Measurements from ENCODE around the gene IFIT5. TPM values are rescaled to one million over a fixed set of nuclear protein-coding genes. Genes with fewer than 3 reads are reported as not detected.

IFIT5 gene, protein sequence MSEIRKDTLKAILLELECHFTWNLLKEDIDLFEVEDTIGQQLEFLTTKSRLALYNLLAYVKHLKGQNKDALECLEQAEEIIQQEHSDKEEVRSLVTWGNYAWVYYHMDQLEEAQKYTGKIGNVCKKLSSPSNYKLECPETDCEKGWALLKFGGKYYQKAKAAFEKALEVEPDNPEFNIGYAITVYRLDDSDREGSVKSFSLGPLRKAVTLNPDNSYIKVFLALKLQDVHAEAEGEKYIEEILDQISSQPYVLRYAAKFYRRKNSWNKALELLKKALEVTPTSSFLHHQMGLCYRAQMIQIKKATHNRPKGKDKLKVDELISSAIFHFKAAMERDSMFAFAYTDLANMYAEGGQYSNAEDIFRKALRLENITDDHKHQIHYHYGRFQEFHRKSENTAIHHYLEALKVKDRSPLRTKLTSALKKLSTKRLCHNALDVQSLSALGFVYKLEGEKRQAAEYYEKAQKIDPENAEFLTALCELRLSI
- 0.51 and 0.70 TPM in 2 replicates for polyA plus RNA-seq (2013)

DNA sequence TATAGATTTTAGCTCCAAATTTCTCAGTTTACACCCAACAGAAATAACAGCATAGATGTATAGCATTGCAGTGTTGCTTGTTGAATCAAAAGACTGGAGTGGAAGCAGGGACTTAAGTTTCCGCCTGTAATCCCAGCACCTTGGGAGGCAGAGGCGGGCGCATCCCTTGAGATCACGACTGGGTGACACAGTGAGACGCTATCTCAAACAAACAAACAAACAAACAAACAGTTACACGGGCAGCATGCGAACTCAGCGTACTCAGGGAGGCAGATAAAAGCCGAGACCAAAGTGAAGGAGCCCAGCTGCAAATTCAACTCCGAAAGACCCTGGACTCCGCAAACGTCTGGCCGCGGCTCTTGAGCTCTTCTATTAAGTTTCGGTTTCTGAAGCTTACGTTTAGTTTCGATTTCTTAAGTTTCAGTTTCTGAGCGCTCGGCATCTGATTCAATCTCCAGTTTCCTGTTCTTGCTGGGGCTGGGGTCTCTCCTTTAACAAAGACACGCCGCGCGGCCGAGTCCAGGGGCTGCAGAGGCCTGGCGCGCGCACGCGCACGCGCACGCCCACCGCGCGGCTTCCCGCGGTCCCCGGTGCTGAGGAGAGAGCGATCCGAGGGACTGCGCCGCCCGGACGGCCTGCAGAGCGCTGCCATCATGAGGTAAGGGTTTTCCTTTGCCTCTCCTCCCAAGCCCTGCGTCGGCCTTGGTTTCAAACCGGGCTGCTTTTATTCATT lies at the start of gene IFIT5:
IFIT5 (plus strand) TSS at position 423 of the 733 bp plus-strand sequence; CDS start at position 654, 231 bp downstream.
- Histone ChIP-seq H3K27ac (ENCODE audit: low read depth, low read length) (no peak within 1 kb of the TSS), H3K79me2 (ENCODE audit: control insufficient read depth, insufficient read depth, low read length, poor library complexity) (peaks cover 4% of the 10 kb centered on the region), H3K36me3 (ENCODE audit: control insufficient read depth in 1 of 2, insufficient read depth in 2 of 2, low read length in 2 of 2) (no peaks in the 10 kb centered on the region), H2BK5ac (ENCODE audit: low read depth, low read length, poor library complexity) (no peak within 1 kb of the TSS), H3K9ac (ENCODE audit: low read length) (peak within 1 kb of the TSS; percentile 9), H3K27me3 (ENCODE audit: insufficient read depth, low read length) (peaks cover 13% of the 10 kb centered on the region), H2BK120ac (ENCODE audit: insufficient read depth, low read length, poor library complexity) (peak within 1 kb of the TSS; percentile 27), H4K91ac (ENCODE audit: low read depth, low read length) (no peak within 1 kb of the TSS), H3K9me3 (ENCODE audit: insufficient read depth, low read depth, low read length) (peaks cover 2% of the 10 kb centered on the region), H3K4me1 (ENCODE audit: control insufficient read depth in 1 of 2, insufficient read depth in 2 of 2, low read length in 2 of 2) (peaks cover 4% of the 10 kb centered on the region in 2 experiments), H3K4me3 (ENCODE audit: low read depth, low read length) (peak within 1 kb of the TSS; percentile 67), H4K8ac (ENCODE audit: low read depth, low read length) (peak within 1 kb of the TSS; percentile 73), H3K18ac (ENCODE audit: low read length) (peak within 1 kb of the TSS; percentile 39), H2BK12ac (ENCODE audit: low read length) (no peak within 1 kb of the TSS), H3K79me1 (ENCODE audit: low read length) (no peaks in the 10 kb centered on the region), H2AFZ (ENCODE audit: insufficient read depth, low read length, poor library complexity) (peak within 1 kb of the TSS; percentile 92), H3K23ac (ENCODE audit: low read length) (no peak within 1 kb of the TSS), H3K14ac (ENCODE audit: low read length) (peak within 1 kb of the TSS; percentile 63), H3K4me2 (ENCODE audit: low read length) (peak within 1 kb of the TSS; percentile 95), H4K12ac (ENCODE audit: low read depth, low read length) (peak within 1 kb of the TSS; percentile 26), H2AK5ac (ENCODE audit: low read length) (no peak within 1 kb of the TSS), H3K4ac (ENCODE audit: low read depth, low read length) (no peak within 1 kb of the TSS)
- no CpG with 5 or more reads among the region's 48 CpGs for WGBS (ENCODE audit: extremely low coverage, insufficient coverage, insufficient read length)
- DNase-seq, result peak; percentile 46 to 67

DNA sequence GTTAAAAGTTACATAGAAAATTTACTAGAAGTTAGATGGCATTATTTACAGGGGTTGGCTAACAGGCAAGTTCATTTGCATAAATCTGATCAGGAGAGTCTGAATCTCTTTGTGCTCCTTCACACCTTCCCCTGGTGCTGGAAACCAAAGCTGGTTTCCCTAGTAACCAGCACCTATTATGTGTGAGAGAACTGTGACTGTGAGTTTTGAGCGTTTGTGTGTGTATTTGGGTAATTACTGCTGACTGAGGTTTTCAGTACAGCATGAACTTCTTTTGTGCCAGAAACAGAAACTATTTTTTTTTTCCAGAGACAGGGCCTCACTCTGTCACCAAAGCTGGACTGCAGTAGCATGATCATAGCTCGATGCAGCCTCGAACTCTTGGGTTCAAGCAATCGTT lies 46.8 kb upstream of the IFIT5 start:
- no peak overlapping the region for H3K4ac ChIP-seq (ENCODE audit: low read depth, low read length)
- H2BK12ac ChIP-seq (ENCODE audit: low read length), result no peak overlapping the region
- H3K79me2 ChIP-seq (ENCODE audit: control insufficient read depth, insufficient read depth, low read length, poor library complexity), result no peaks in the 10 kb centered on the region

DNA sequence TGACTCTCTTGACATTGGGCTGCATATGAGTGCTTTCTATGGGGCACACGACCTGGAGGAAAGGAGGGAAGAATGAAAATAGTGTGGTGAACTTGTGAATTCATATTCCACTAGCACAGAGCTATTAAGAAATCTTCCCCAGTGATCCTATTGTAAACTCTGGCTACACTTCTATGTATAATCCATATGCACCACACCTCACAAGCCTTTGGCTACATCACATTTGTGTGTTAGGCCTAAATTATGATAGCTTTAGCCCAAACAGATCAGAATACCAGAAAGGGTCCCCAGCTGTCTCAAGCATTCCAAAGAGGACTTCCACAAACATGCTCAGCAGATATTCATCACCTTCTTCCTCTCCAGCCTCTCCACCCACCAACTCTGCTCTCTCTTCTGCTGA lies 46.2 kb upstream of the IFIT5 start:
- no peak overlapping the region for H3K18ac ChIP-seq (ENCODE audit: low read length)
- H3K79me2 ChIP-seq (ENCODE audit: control insufficient read depth, insufficient read depth, low read length, poor library complexity), result no peaks in the 10 kb centered on the region
- DNase-seq, result no peak
- no peak overlapping the region for H3K9ac ChIP-seq (ENCODE audit: low read length)
- H2BK120ac ChIP-seq (ENCODE audit: insufficient read depth, low read length, poor library complexity), result no peak overlapping the region
- H3K27ac ChIP-seq (ENCODE audit: low read depth, low read length), result no peak overlapping the region
- H3K27me3 ChIP-seq (ENCODE audit: insufficient read depth, low read length), result no peaks in the 10 kb centered on the region
- no peaks in the 10 kb centered on the region for H3K4me1 ChIP-seq (ENCODE audit: control insufficient read depth in 1 of 2, insufficient read depth in 2 of 2, low read length in 2 of 2)
- H4K91ac ChIP-seq (ENCODE audit: low read depth, low read length), result no peak overlapping the region
- no peak overlapping the region for H2BK5ac ChIP-seq (ENCODE audit: low read depth, low read length, poor library complexity)
- H3K9me3 ChIP-seq (ENCODE audit: insufficient read depth, low read depth, low read length), result no peaks in the 10 kb centered on the region
- H2AFZ ChIP-seq (ENCODE audit: insufficient read depth, low read length, poor library complexity), result no peak overlapping the region
- no peaks in the 10 kb centered on the region for H3K79me1 ChIP-seq (ENCODE audit: low read length)
- H3K4ac ChIP-seq (ENCODE audit: low read depth, low read length), result no peak overlapping the region
- WGBS (ENCODE audit: extremely low coverage, insufficient coverage, insufficient read length), result no CpG with 5 or more reads among the region's 1 CpG
- H2BK12ac ChIP-seq (ENCODE audit: low read length), result no peak overlapping the region
- H3K36me3 ChIP-seq (ENCODE audit: control insufficient read depth in 1 of 2, insufficient read depth in 2 of 2, low read length in 2 of 2), result no peaks in the 10 kb centered on the region
- H3K14ac ChIP-seq (ENCODE audit: low read length), result no peak overlapping the region
- H3K4me3 ChIP-seq (ENCODE audit: low read depth, low read length), result no peak overlapping the region
- no peak overlapping the region for H2AK5ac ChIP-seq (ENCODE audit: low read length)
- no peak overlapping the region for H4K12ac ChIP-seq (ENCODE audit: low read depth, low read length)
- H3K23ac ChIP-seq (ENCODE audit: low read length), result no peak overlapping the region
- H4K8ac ChIP-seq (ENCODE audit: low read depth, low read length), result no peak overlapping the region
- no peak overlapping the region for H3K4me2 ChIP-seq (ENCODE audit: low read length)

More for the DNA sequence above, 46.8 kb upstream of the IFIT5 start:
- Histone ChIP-seq H3K23ac (ENCODE audit: low read length) (no peak overlapping the region), H2AK5ac (ENCODE audit: low read length) (no peak overlapping the region), H2AFZ (ENCODE audit: insufficient read depth, low read length, poor library complexity) (no peak overlapping the region), H3K27me3 (ENCODE audit: insufficient read depth, low read length) (no peaks in the 10 kb centered on the region), H2BK120ac (ENCODE audit: insufficient read depth, low read length, poor library complexity) (no peak overlapping the region), H4K12ac (ENCODE audit: low read depth, low read length) (no peak overlapping the region), H3K14ac (ENCODE audit: low read length) (no peak overlapping the region), H3K9me3 (ENCODE audit: insufficient read depth, low read depth, low read length) (no peaks in the 10 kb centered on the region), H4K8ac (ENCODE audit: low read depth, low read length) (no peak overlapping the region), H3K79me1 (ENCODE audit: low read length) (no peaks in the 10 kb centered on the region), H4K91ac (ENCODE audit: low read depth, low read length) (no peak overlapping the region), H3K18ac (ENCODE audit: low read length) (no peak overlapping the region), H3K4me2 (ENCODE audit: low read length) (no peak overlapping the region), H3K27ac (ENCODE audit: low read depth, low read length) (no peak overlapping the region), H2BK5ac (ENCODE audit: low read depth, low read length, poor library complexity) (no peak overlapping the region), H3K4me1 (ENCODE audit: control insufficient read depth in 1 of 2, insufficient read depth in 2 of 2, low read length in 2 of 2) (no peaks in the 10 kb centered on the region), H3K4me3 (ENCODE audit: low read depth, low read length) (no peak overlapping the region), H3K9ac (ENCODE audit: low read length) (no peak overlapping the region), H3K36me3 (ENCODE audit: control insufficient read depth in 1 of 2, insufficient read depth in 2 of 2, low read length in 2 of 2) (no peaks in the 10 kb centered on the region)
- WGBS (ENCODE audit: extremely low coverage, insufficient coverage, insufficient read length), result no CpG with 5 or more reads among the region's 4 CpGs
- no peak for DNase-seq

DNA sequence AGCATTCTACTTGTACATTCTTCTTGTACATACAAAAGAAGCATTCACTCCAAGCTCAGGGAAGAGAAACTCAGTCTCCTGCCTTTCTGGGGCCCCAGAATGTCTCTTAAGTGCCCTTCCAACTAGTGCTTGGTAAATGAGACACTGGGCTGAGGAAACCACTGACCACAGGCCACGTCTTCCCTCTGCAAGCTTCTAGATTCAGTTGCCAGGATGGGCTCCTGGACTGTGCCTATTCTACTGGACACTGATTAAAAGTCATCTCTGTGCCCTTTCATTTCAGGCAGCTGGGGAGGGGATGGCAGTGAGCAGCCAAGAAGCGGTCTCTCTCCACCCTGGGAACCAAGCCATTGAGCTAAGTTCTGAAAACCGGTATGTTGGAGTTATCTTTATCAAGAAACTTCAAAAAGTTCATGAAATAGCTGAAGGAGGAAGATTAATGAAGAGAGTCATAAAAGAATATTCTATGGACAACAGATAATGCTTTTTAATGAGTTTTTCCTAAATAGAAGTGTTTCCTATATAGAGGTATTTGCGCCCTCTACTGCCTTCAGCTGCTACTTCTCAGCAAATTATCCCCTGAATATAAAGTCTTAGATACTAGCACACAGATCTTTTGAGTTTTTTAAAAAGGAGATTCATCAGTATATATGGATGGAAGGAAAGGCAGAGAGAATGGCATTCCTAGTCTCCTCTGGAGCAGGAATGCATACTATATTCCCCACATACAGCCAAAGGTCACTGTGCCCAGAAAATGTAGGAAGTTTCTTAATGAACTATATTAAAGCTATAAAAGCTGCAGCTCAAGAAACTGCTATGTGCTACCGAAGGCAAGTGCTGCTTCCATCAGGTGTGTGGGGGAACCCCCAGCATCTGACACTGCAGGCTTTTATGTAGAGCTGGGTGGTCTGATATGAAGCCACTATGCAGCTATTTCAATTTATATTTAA lies 44.9 kb upstream of the IFIT5 start:
- Histone ChIP-seq H3K36me3 (ENCODE audit: control insufficient read depth in 1 of 2, insufficient read depth in 2 of 2, low read length in 2 of 2) (no peaks in the 10 kb centered on the region), H3K9ac (ENCODE audit: low read length) (no peak overlapping the region), H3K4me3 (ENCODE audit: low read depth, low read length) (no peak overlapping the region), H2AFZ (ENCODE audit: insufficient read depth, low read length, poor library complexity) (no peak overlapping the region), H3K27ac (ENCODE audit: low read depth, low read length) (no peak overlapping the region), H4K12ac (ENCODE audit: low read depth, low read length) (no peak overlapping the region), H3K79me2 (ENCODE audit: control insufficient read depth, insufficient read depth, low read length, poor library complexity) (no peaks in the 10 kb centered on the region), H4K91ac (ENCODE audit: low read depth, low read length) (no peak overlapping the region), H3K18ac (ENCODE audit: low read length) (no peak overlapping the region), H3K79me1 (ENCODE audit: low read length) (no peaks in the 10 kb centered on the region), H3K9me3 (ENCODE audit: insufficient read depth, low read depth, low read length) (no peaks in the 10 kb centered on the region), H2BK5ac (ENCODE audit: low read depth, low read length, poor library complexity) (no peak overlapping the region), H3K27me3 (ENCODE audit: insufficient read depth, low read length) (no peaks in the 10 kb centered on the region), H3K4me1 (ENCODE audit: control insufficient read depth in 1 of 2, insufficient read depth in 2 of 2, low read length in 2 of 2) (no peaks in the 10 kb centered on the region), H2BK120ac (ENCODE audit: insufficient read depth, low read length, poor library complexity) (no peak overlapping the region), H3K14ac (ENCODE audit: low read length) (no peak overlapping the region), H3K4ac (ENCODE audit: low read depth, low read length) (no peak overlapping the region), H3K4me2 (ENCODE audit: low read length) (no peak overlapping the region), H2AK5ac (ENCODE audit: low read length) (no peak overlapping the region), H3K23ac (ENCODE audit: low read length) (no peak overlapping the region), H2BK12ac (ENCODE audit: low read length) (no peak overlapping the region), H4K8ac (ENCODE audit: low read depth, low read length) (no peak overlapping the region)
- WGBS (ENCODE audit: extremely low coverage, insufficient coverage, insufficient read length), result no CpG with 5 or more reads among the region's 5 CpGs
- peak in 1 of 2 donors; percentile 35 for DNase-seq

All from trophoblast cell (in vitro differentiated cells and primary cell).